HG02852 (cell line): ENCODE results near the gene HOXA6.

Experiments
- ATAC-seq: cut with Tn5 transposase; IDR thresholded peaks from one replicate; pipeline ENCODE4 v1.9.1; 2021; ENCODE audit warnings: mild to moderate bottlenecking, moderate library complexity; ENCODE audit not compliant: unreplicated experiment

HOXA6 gene

GRCh38 chr7:27112955-27113949 is 34.3 kb downstream of the HOXA6 start:
- no peak for ATAC-seq

GRCh38 chr7:27112361-27112760 is 35.2 kb downstream of the HOXA6 start:
- no peak for ATAC-seq

- ATAC-seq: no peak
Observed at GRCh38 chr7:27111751-27112277, 35.8 kb downstream of the HOXA6 start.

- ATAC-seq: no peak
Observed at GRCh38 chr7:27111042-27111750, 36.4 kb downstream of the HOXA6 start.

- no peak for ATAC-seq
Observed at GRCh38 chr7:27110186-27111031, 37.2 kb downstream of the HOXA6 start.

GRCh38 chr7:27109466-27110185 is 37.9 kb downstream of the HOXA6 start:
- no peak for ATAC-seq

GRCh38 chr7:27108390-27109127 is 39.0 kb downstream of the HOXA6 start:
- ATAC-seq: no peak

- no peak for ATAC-seq
Observed at GRCh38 chr7:27107391-27108381, 39.9 kb downstream of the HOXA6 start.

- ATAC-seq: no peak
Observed at GRCh38 chr7:27106901-27107240, 40.7 kb downstream of the HOXA6 start.

GRCh38 chr7:27106181-27106900 is 41.2 kb downstream of the HOXA6 start:
- ATAC-seq: no peak

GRCh38 chr7:27105301-27106031 is 42.1 kb downstream of the HOXA6 start:
- ATAC-seq: no peak

GRCh38 chr7:27104341-27105058 is 43.1 kb downstream of the HOXA6 start:
- ATAC-seq: no peak

GRCh38 chr7:27103489-27104226 is 43.9 kb downstream of the HOXA6 start:
- no peak for ATAC-seq

GRCh38 chr7:27102581-27103442 is 44.8 kb downstream of the HOXA6 start, which contains the start of gene HOXA2:
Gene HOXA2 (minus strand): TSS chr7:27102683. CDS start chr7:27102500, 183 bp downstream.
- ATAC-seq: no peak
